ENCODE data around the gene CHSY1. TPM values are rescaled to one million over a fixed set of nuclear protein-coding genes. Genes with fewer than 3 reads are reported as not detected.

CHSY1 gene
- total and polyA plus RNA-seq, 10 donors: 6.8 to 99.5 (median 52.8) TPM

DNA sequence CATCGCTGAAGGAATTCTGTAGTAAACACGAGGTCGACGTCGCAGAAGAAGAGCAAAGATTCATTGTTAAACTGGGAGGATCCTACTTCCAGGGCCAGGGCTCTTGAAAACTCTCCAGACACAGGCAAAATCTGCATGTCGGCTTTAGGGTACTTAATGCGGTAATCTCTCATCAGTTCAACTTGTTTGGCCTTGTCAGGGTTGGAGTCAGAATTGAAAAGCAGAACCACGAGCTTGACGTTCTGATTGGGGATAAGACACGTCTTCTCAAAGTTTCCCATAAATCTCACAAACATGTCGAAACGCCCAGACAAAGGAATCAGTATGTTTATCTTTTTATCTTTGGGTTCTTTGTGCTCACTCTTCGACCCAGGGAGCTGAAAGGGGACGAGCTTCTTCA, 74.0 kb downstream of the CHSY1 start:
- DNase-seq: no peak
- peaks cover 22 to 99% (median 66%) of the 10 kb centered on the region in 6 donors for H3K4me1 ChIP-seq
- TF ChIP-seq POLR2A (IDR thresholded peaks at IDR 0.05) (no peak), POLR2AphosphoS5 (IDR thresholded peaks at IDR 0.05) (no peak)
- TF ChIP-seq, protein P1, sequence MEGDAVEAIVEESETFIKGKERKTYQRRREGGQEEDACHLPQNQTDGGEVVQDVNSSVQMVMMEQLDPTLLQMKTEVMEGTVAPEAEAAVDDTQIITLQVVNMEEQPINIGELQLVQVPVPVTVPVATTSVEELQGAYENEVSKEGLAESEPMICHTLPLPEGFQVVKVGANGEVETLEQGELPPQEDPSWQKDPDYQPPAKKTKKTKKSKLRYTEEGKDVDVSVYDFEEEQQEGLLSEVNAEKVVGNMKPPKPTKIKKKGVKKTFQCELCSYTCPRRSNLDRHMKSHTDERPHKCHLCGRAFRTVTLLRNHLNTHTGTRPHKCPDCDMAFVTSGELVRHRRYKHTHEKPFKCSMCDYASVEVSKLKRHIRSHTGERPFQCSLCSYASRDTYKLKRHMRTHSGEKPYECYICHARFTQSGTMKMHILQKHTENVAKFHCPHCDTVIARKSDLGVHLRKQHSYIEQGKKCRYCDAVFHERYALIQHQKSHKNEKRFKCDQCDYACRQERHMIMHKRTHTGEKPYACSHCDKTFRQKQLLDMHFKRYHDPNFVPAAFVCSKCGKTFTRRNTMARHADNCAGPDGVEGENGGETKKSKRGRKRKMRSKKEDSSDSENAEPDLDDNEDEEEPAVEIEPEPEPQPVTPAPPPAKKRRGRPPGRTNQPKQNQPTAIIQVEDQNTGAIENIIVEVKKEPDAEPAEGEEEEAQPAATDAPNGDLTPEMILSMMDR (IDR thresholded peaks at IDR 0.05 in 8 of 11, conservative IDR thresholded peaks at IDR 0.05 in 3 of 11): no peak
- no peaks in the 10 kb centered on the region for H3K9me3 ChIP-seq
- peak overlapping the region in 6 of 8 donors; percentile 26 to 86 (median 82) for H3K27ac ChIP-seq
- peaks cover 0 to 67% (median 14%) of the 10 kb centered on the region in 6 donors for H3K36me3 ChIP-seq
- no peak overlapping the region for H3K4me3 ChIP-seq
- WGBS, 5 donors: 79 to 87% (median 83%) methylated on average over 14 of the region's 14 CpGs
- intact Hi-C loops (cut with DNase I; ENCODE audit: low total_unique reads): no loop called here
- H3K27me3 ChIP-seq (replicated peaks in 1 of 7): no peaks in the 10 kb centered on the region

DNA sequence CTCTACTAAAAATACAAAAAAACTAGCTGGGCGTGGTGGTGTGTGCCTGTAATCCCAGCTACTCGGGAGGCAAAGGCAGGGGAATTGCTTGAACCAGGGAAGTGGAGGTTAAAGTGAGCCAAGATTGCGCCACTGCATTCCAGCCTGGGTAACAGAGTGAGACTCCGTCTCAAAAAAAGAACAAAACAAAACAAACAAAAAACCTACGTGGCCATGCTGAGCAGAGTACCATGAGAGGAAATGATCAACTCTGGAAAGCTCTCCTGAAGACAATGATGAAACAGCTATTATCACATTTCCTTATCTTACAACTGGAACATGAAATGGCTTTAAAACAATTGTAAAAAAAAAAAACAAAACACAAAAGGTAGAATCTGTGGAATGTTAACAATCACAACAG, 75.2 kb downstream of the CHSY1 start:
- DNase-seq: no peak
- H3K27ac ChIP-seq: peak overlapping the region in 7 of 8 donors; percentile 72 to 86 (median 81)
- 40 to 63% (median 46%) methylated on average over 5 of the region's 5 CpGs for WGBS, 5 donors
- no peaks in the 10 kb centered on the region for H3K9me3 ChIP-seq
- H3K4me1 ChIP-seq: peaks cover 22 to 99% (median 66%) of the 10 kb centered on the region in 6 donors
- TF ChIP-seq, protein P1 (IDR thresholded peaks at IDR 0.05 in 8 of 11, conservative IDR thresholded peaks at IDR 0.05 in 3 of 11): no peak
- no peak for TF ChIP-seq POLR2A (IDR thresholded peaks at IDR 0.05)
- peak in 1 of 3 donors; percentile 25 for TF ChIP-seq POLR2AphosphoS5 (IDR thresholded peaks at IDR 0.05)
- intact Hi-C loops (cut with DNase I; ENCODE audit: low total_unique reads): no loop called here
- H3K4me3 ChIP-seq: peak overlapping the region in 1 of 8 donors; percentile 48
- H3K27me3 ChIP-seq (replicated peaks in 1 of 7): no peaks in the 10 kb centered on the region
- peaks cover 0 to 67% (median 14%) of the 10 kb centered on the region in 6 donors for H3K36me3 ChIP-seq

DNA sequence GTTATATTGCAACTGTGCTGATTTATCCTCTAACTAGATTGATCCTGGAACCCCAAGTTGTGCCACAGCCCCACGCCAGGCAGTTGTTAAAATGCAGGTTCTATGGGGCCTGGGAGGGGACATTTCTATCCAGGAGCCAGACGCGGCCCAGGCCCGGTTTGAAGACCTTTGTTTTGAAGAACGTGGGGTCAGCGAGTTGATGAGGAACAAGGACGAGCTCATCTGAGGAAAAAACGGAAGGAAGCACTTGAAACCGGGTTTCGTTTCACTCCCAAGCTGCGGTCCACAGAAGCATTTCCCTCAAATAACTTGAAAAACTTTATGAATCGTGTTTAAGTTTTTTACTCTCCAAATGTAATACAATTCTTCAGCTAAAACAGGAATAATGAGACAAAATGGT, 76.4 kb downstream of the CHSY1 start:
- Histone ChIP-seq H3K4me1 (peaks cover 22 to 98% (median 64%) of the 10 kb centered on the region in 6 donors), H3K4me3 (peak overlapping the region in 1 of 8 donors; percentile 48), H3K36me3 (peaks cover 0 to 55% (median 14%) of the 10 kb centered on the region in 6 donors), H3K27me3 (replicated peaks in 1 of 7) (no peaks in the 10 kb centered on the region), H3K27ac (peak overlapping the region; percentile 48 to 86 (median 81)), H3K9me3 (no peaks in the 10 kb centered on the region)
- intact Hi-C loops (cut with DNase I; ENCODE audit: low total_unique reads): no loop called here
- peak in 2 of 3 donors; percentile 53 to 71 for TF ChIP-seq POLR2AphosphoS5 (IDR thresholded peaks at IDR 0.05)
- no peak for TF ChIP-seq POLR2A (IDR thresholded peaks at IDR 0.05)
- TF ChIP-seq, protein P1 (IDR thresholded peaks at IDR 0.05 in 8 of 11, conservative IDR thresholded peaks at IDR 0.05 in 3 of 11): peak in 1 of 11 experiments; percentile 12
- peak; percentile 84 for DNase-seq
- 16 to 43% (median 19%) methylated on average over 12 of the region's 12 CpGs for WGBS, 5 donors

DNA sequence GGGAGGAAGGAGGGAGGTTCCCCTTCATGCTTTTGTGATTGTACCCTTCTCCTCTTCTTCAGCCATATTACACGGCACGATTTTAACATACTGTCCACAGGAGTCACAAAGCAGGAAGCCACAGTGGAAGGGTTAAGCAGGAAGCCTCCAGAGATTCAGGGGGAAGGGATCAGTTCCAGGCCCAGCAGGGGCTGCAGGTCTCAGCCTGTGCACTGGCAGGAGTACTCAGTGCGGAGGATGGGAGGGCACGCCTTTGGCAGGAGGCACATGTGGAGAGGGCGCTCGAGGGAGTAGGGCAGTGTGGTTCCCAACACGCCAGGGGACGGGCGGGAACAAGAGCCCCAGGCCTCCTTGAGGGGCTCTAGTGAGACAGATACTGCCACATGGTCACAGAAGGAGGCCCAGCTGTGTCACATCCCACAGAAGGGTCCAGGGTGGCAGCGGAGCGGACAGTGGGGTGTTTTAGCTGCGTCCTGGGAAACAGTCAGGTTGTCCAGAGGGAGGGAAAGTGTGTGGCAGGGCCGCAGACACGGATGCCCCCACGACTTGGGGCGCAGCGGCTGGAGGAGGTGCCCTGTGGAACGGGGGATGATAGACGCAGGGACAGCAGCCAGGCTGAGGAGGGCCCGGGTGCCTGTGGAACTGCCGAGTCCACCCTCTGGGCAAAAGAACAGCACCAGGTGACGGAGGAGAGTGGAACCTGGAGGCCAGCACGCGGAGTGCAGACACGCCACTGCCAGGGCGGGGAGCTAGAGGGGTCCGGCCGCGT, 77.5 kb downstream of the CHSY1 start:
- H3K4me1 ChIP-seq: peaks cover 22 to 96% (median 64%) of the 10 kb centered on the region in 6 donors
- TF ChIP-seq POLR2A (IDR thresholded peaks at IDR 0.05) (no peak), POLR2AphosphoS5 (IDR thresholded peaks at IDR 0.05) (peak in 1 of 3 donors; percentile 75)
- no peak for DNase-seq
- intact Hi-C loops (cut with DNase I; ENCODE audit: low total_unique reads): no loop called here
- peak overlapping the region in 1 of 8 donors; percentile 48 for H3K4me3 ChIP-seq
- H3K27me3 ChIP-seq (replicated peaks in 1 of 7): no peaks in the 10 kb centered on the region
- 85 to 88% (median 87%) methylated on average over 29 of the region's 29 CpGs for WGBS, 5 donors
- H3K36me3 ChIP-seq: peaks cover 0 to 46% (median 14%) of the 10 kb centered on the region in 6 donors
- H3K27ac ChIP-seq: peak overlapping the region in 7 of 8 donors; percentile 72 to 86 (median 81)
- H3K9me3 ChIP-seq: peaks cover 0 to 3% (median 0%) of the 10 kb centered on the region in 8 donors
